BE2C (cell line): ENCODE data around the gene SESN1.

Experiments
- DNase-seq: peaks from one replicate; pipeline ENCODE4 v3.0.0-alpha.2; 2020
- H3K27me3 ChIP-seq: fragments of 250-450 bp; sonication (Bioruptor Pico); 2 replicates; pipeline ENCODE4 v1.5.1; 2020; ENCODE audit warnings: mild to moderate bottlenecking
- H3K36me3 ChIP-seq: fragments of 250-450 bp; sonication (Bioruptor Pico); 2 replicates; pipeline ENCODE4 v1.5.1; 2020; ENCODE audit warnings: mild to moderate bottlenecking
- H3K4me1 ChIP-seq: fragments of 250-450 bp; sonication (Bioruptor Pico); 2 replicates; pipeline ENCODE4 v1.5.1; 2020
- H3K4me3 ChIP-seq: 2 replicates; pipeline ENCODE4 v1.5.1; 2011; ENCODE audit warnings: low read depth, low read length
- H3K9me3 ChIP-seq: fragments of 250-450 bp; sonication (Bioruptor Pico); 2 replicates; pipeline ENCODE4 v1.5.1; 2020
- TF ChIP-seq, protein P1 (sequence below): IDR thresholded peaks from 2 replicates; pipeline ENCODE4 v1.5.1; 2012; ENCODE audit warnings: mild to moderate bottlenecking, low read depth, low read length

The SESN1 gene

DNA sequence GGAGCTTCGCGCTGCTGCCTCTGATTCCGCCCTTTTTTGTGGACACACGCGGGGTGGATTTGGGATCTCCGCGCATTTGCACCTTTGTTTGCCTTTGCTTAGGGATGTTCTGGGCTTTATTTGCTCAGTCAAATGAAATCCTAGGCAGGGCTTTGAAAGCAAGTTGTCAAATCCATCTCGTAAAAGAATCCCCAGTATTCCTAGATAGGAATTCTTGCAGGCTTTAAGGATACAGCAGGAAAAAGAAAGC is 1.1 kb upstream of the SESN1 start:
- TF ChIP-seq, protein P1, sequence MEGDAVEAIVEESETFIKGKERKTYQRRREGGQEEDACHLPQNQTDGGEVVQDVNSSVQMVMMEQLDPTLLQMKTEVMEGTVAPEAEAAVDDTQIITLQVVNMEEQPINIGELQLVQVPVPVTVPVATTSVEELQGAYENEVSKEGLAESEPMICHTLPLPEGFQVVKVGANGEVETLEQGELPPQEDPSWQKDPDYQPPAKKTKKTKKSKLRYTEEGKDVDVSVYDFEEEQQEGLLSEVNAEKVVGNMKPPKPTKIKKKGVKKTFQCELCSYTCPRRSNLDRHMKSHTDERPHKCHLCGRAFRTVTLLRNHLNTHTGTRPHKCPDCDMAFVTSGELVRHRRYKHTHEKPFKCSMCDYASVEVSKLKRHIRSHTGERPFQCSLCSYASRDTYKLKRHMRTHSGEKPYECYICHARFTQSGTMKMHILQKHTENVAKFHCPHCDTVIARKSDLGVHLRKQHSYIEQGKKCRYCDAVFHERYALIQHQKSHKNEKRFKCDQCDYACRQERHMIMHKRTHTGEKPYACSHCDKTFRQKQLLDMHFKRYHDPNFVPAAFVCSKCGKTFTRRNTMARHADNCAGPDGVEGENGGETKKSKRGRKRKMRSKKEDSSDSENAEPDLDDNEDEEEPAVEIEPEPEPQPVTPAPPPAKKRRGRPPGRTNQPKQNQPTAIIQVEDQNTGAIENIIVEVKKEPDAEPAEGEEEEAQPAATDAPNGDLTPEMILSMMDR, result no peak
- H3K4me3 ChIP-seq, result peak overlapping the region; percentile 94

DNA sequence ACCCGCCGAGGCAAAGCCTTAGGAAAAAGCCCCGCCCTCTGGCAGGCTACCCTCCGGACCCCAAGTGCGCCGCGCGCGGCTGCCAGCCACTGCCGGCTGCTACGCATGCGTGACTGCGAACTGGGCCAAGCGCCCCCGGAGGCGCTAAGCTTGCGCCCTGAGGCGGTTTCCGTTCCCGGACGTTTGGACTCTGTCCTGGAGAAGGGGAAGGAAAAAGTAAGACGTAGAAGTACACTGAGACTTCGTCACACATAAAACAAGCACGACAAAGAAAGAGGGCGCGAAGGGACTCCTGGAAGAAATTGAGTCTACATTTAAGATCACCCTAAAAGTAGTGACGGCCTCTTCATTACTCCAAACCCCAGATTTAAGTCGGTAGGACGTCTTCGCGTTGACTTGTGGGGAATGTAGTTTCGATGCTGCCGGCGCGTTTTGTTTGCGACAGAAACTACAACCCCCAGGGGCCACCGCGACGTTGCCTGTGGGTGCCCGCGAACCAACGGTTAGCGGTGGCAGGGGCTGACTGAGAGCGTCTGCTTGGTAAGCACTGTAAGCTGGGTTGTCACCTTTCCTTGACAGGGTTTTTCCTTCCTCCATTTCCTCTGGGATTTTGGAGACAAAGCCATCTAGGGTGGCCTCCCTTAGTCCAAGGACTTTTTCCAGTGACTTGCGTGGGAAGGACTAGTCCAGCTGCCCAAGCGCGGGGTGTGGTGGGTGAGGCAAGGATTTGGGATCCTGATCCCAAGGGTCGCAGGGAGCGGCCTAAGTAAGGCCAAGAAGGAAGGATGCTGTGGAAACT is 589 bp upstream of the SESN1 start, which contains the start of gene CEP57L1:
Gene CEP57L1 (plus strand): TSS at position 472 of the 799 bp plus-strand sequence. CDS start 49,715 bp downstream, outside the sequence.
- Histone ChIP-seq H3K27me3 (no peaks in the 10 kb centered on the region), H3K4me3 (peak within 1 kb of the TSS; percentile 94), H3K36me3 (no peaks in the 10 kb centered on the region), H3K9me3 (no peaks in the 10 kb centered on the region), H3K4me1 (no peaks in the 10 kb centered on the region)
- TF ChIP-seq, protein P1, result no peak
- DNase-seq, result peak; percentile 95

More for the DNA sequence above, 1.1 kb upstream of the SESN1 start:
- Histone ChIP-seq H3K27me3 (no peaks in the 10 kb centered on the region), H3K4me1 (no peaks in the 10 kb centered on the region), H3K36me3 (no peaks in the 10 kb centered on the region), H3K9me3 (no peaks in the 10 kb centered on the region)
- no peak for DNase-seq

DNA sequence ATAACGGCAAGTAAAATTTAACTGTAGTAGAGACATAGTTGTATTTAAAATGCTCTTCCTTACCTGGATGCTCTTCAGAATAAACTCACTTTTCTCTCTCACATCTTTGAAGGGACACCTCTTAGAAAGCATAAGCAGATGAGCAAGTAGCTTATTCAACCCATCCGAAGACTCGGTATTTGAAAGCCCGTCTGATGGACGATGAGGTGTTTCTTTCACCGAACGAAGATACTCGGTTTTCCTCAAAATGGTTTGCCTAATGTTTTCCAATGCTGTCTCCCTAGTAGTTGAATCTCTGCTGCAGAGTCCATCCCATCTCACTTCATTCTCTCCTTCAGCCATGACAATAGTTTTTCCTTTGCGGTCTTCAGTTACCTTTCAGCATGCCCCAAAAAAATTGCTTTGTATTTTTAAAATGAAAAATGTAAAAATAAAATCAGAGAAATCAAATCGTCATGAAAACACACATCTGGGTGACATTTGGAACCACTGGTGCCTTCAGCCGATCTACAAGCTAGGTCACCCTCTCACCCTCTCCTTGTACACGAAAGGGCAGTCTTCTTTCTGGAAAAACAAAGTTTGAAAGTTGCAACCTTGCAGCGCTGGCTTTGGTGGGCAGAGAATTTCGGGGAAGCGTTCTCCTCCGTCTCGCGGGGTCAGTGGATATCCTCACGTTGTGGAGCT is 772 bp downstream of the SESN1 start:
- Histone ChIP-seq H3K36me3 (no peaks in the 10 kb centered on the region), H3K9me3 (no peaks in the 10 kb centered on the region), H3K4me3 (peak overlapping the region; percentile 94), H3K27me3 (no peaks in the 10 kb centered on the region), H3K4me1 (peaks cover 4% of the 10 kb centered on the region; the same call in 1 of the 2 replicates)
- TF ChIP-seq, protein P1, result no peak
- DNase-seq, result no peak

DNA sequence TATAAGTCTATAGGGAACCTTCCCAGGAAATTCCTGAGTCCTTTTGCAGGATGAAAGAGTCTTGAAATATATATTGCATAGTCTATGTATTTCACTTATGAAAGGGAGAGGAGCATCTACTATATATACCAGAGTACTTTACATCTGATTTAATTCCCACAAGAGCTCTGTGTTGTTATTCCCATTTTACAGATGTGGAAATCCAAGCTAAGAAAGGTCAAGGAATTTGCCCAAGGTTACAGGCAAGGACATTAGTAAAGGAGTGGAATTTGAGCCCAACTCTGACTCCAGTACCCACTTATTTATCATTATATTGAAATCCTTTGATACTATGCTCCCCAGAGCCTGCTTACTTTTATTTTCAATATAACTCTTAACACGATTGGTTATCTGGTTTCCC is 2.6 kb downstream of the SESN1 start:
- Histone ChIP-seq H3K4me1 (peaks cover 9% of the 10 kb centered on the region; the same call in 1 of the 2 replicates), H3K36me3 (no peaks in the 10 kb centered on the region), H3K4me3 (no peak overlapping the region), H3K9me3 (no peaks in the 10 kb centered on the region), H3K27me3 (no peaks in the 10 kb centered on the region)
- no peak for DNase-seq
- TF ChIP-seq, protein P1, result no peak

DNA sequence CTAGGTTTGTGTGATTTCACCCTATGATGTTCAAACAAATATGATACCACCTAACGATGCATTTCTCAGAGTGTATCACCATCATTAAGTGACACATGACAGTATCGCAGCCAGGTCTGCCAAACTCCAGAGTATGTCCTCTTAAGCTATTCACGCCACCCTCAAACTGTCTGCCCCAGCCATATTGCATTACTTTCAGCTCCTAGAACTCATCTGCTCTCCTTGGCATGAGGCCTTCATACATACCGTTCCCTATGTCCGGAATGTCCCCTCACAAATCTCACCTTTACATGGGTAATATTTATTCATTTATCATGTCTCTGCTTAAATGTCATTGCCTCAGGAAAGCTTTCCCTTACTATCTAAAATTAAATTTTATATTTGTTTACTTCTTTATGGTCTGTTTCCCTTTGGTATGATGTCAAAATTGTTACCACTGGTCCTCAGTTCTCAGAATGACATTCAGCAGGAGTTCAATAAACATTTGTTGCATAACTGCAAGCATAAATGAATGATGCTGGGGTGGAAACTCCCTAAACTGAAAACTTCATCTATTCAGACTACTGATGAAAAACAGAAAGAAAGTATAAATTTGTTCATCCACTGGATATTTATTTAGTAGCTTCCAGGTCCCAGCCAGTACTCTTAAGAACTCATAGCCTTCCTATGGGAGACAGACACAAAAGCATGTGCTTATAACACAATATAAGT is 3.2 kb downstream of the SESN1 start:
- Histone ChIP-seq H3K4me1 (peaks cover 9% of the 10 kb centered on the region; the same call in 1 of the 2 replicates), H3K9me3 (no peaks in the 10 kb centered on the region), H3K4me3 (no peak overlapping the region), H3K36me3 (no peaks in the 10 kb centered on the region), H3K27me3 (no peaks in the 10 kb centered on the region)
- TF ChIP-seq, protein P1, result no peak
- no peak for DNase-seq
